ENCODE measurements around the gene CD52.

Gene CD52

DNA sequence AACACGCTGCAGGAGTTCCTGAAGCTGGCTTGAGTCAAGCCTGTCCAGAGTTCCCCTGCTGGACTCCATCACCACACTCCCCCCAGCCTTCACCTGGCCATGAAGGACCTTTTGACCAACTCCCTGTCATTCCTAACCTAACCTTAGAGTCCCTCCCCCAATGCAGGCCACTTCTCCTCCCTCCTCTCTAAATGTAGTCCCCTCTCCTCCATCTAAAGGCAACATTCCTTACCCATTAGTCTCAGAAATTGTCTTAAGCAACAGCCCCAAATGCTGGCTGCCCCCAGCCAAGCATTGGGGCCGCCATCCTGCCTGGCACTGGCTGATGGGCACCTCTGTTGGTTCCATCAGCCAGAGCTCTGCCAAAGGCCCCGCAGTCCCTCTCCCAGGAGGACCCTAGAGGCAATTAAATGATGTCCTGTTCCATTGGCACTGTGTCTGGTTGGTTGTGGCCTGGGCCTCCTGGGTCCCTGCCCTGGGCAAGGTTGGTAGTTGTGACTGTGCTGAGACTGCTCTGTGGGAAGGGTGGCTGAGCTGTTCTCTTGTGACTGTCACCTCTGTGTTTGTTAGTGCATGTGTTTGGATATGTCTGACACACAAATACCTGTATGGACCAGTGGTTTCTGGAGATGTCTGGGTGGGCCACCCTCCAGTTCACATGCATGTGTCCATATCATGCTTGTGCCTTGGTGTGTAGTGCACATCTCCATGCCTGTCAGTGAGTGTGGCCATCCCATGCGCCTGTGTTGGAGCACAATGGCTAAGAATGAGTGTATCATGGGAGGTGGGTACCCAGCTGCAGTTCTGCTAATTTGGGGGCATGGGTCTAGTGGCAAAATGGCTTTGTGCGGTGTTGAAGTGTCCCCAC is 36.4 kb upstream of the CD52 start:
- Histone ChIP-seq H3K9me2 (ENCODE audit: low read depth, low read length) (no peaks in the 10 kb centered on the region), H3K36me3 (ENCODE audit: insufficient read depth, low read length) (peaks cover 40% of the 10 kb centered on the region), H3K27ac (ENCODE audit: low read depth, low read length, poor library complexity, severe bottlenecking) (peak overlapping the region; percentile 56), H3K79me2 (ENCODE audit: insufficient read depth, low read length) (no peaks in the 10 kb centered on the region), H4K20me1 (ENCODE audit: insufficient read depth, low read length) (no peaks in the 10 kb centered on the region), H3K27me3 (ENCODE audit: insufficient read depth, low read length) (no peaks in the 10 kb centered on the region), H3F3A (ENCODE audit: insufficient read depth, low read length) (0 out of 2 replicates have a peak, but pooled peaks cover 7% of the 10 kb centered on the region), H3K4me3 (ENCODE audit: low read depth, low read length, poor library complexity, severe bottlenecking) (peak overlapping the region; percentile 89), H3K4me1 (ENCODE audit: insufficient read depth, low read length, severe bottlenecking) (peaks cover 60% of the 10 kb centered on the region), H3K9me3 (ENCODE audit: low read length) (no peaks in the 10 kb centered on the region), H3K4me2 (ENCODE audit: low read length) (peak overlapping the region; percentile 100; the same call in 1 of the 2 replicates), H2AFZ (ENCODE audit: low read length) (no peak overlapping the region), H3K9ac (ENCODE audit: low read length) (no peak overlapping the region; the same call in 1 of the 2 replicates)
- no peak for TF ChIP-seq CTCF (IDR thresholded peaks at IDR 0.05; ENCODE audit: low read length)
- no peak for TF ChIP-seq EZH2 (IDR thresholded peaks at IDR 0.05; ENCODE audit: borderline replicate concordance, low read length)

DNA sequence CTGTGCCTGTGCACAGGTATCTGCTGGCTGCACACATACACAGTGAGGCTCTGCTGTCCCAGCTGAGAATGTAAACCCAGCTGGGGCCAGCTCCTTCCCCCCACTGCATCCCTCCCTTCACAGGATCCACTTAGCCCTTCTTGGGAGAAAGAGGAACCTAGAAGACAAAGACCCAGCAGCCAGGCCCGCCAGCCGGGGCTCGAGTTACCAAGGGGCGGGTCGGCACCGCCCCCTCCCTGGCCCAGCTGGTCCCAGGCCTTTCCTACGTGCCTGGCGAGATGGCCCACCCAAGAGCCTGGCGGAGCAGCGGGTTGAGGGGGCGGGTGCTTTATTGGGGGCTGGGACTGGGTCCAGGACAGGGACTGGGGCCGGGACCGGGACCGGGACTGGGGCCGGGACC is 35.8 kb upstream of the CD52 start:
- no peaks in the 10 kb centered on the region for H3K27me3 ChIP-seq (ENCODE audit: insufficient read depth, low read length)
- peaks cover 33% of the 10 kb centered on the region for H3K36me3 ChIP-seq (ENCODE audit: insufficient read depth, low read length)
- no peaks in the 10 kb centered on the region for H3K9me2 ChIP-seq (ENCODE audit: low read depth, low read length)
- H3K4me1 ChIP-seq (ENCODE audit: insufficient read depth, low read length, severe bottlenecking): peaks cover 67% of the 10 kb centered on the region
- H3F3A ChIP-seq (ENCODE audit: insufficient read depth, low read length): 0 out of 2 replicates have a peak, but pooled peaks cover 8% of the 10 kb centered on the region
- no peaks in the 10 kb centered on the region for H3K9me3 ChIP-seq (ENCODE audit: low read length)
- H3K9ac ChIP-seq (ENCODE audit: low read length): no peak overlapping the region; the same call in 1 of the 2 replicates
- peak overlapping the region; percentile 56 for H3K27ac ChIP-seq (ENCODE audit: low read depth, low read length, poor library complexity, severe bottlenecking)
- no peaks in the 10 kb centered on the region for H3K79me2 ChIP-seq (ENCODE audit: insufficient read depth, low read length)
- no peak overlapping the region for H2AFZ ChIP-seq (ENCODE audit: low read length)
- H3K4me3 ChIP-seq (ENCODE audit: low read depth, low read length, poor library complexity, severe bottlenecking): no peak overlapping the region
- H4K20me1 ChIP-seq (ENCODE audit: insufficient read depth, low read length): no peaks in the 10 kb centered on the region
- peak overlapping the region; percentile 100; the same call in 1 of the 2 replicates for H3K4me2 ChIP-seq (ENCODE audit: low read length)
- TF ChIP-seq EZH2 (IDR thresholded peaks at IDR 0.05; ENCODE audit: borderline replicate concordance, low read length): no peak
- no peak for TF ChIP-seq CTCF (IDR thresholded peaks at IDR 0.05; ENCODE audit: low read length)

GRCh38 chr1:26282401-26282918 is 35.3 kb upstream of the CD52 start:
- no peak overlapping the region for H3K4me2 ChIP-seq (ENCODE audit: low read length)
- no peak overlapping the region; the same call in 1 of the 2 replicates for H3K9ac ChIP-seq (ENCODE audit: low read length)
- no peaks in the 10 kb centered on the region for H3K9me2 ChIP-seq (ENCODE audit: low read depth, low read length)
- H3K9me3 ChIP-seq (ENCODE audit: low read length): no peaks in the 10 kb centered on the region
- TF ChIP-seq EZH2 (IDR thresholded peaks at IDR 0.05; ENCODE audit: borderline replicate concordance, low read length) (no peak), CTCF (IDR thresholded peaks at IDR 0.05; ENCODE audit: low read length) (no peak)
- peaks cover 72% of the 10 kb centered on the region for H3K4me1 ChIP-seq (ENCODE audit: insufficient read depth, low read length, severe bottlenecking)
- no peaks in the 10 kb centered on the region for H3K27me3 ChIP-seq (ENCODE audit: insufficient read depth, low read length)
- 0 out of 2 replicates have a peak, but pooled peaks cover 10% of the 10 kb centered on the region for H3F3A ChIP-seq (ENCODE audit: insufficient read depth, low read length)
- H2AFZ ChIP-seq (ENCODE audit: low read length): no peak overlapping the region
- no peak overlapping the region for H3K27ac ChIP-seq (ENCODE audit: low read depth, low read length, poor library complexity, severe bottlenecking)
- no peaks in the 10 kb centered on the region for H4K20me1 ChIP-seq (ENCODE audit: insufficient read depth, low read length)
- no peaks in the 10 kb centered on the region for H3K79me2 ChIP-seq (ENCODE audit: insufficient read depth, low read length)
- peaks cover 28% of the 10 kb centered on the region; the same call in 1 of the 2 replicates for H3K36me3 ChIP-seq (ENCODE audit: insufficient read depth, low read length)
- no peak overlapping the region for H3K4me3 ChIP-seq (ENCODE audit: low read depth, low read length, poor library complexity, severe bottlenecking)
